IPS-15b (cell line): ENCODE results near the gene UBA5.
A peak's percentile ranks its signal among the peaks of the same experiment; 100 is the strongest.

Experiments used
- H3K27me3 ChIP-seq: one replicate; pipeline ENCODE4 v1.6.1; 2013; ENCODE audit warnings: low read length; ENCODE audit not compliant: control insufficient read depth, insufficient read depth
- H3K36me3 ChIP-seq: one replicate; pipeline ENCODE4 v1.6.1; 2013; ENCODE audit warnings: low read length; ENCODE audit not compliant: control insufficient read depth, insufficient read depth
- H3K4me1 ChIP-seq: one replicate; pipeline ENCODE4 v1.6.1; 2013; ENCODE audit warnings: mild to moderate bottlenecking, low read length; ENCODE audit not compliant: control insufficient read depth, insufficient read depth
- H3K4me3 ChIP-seq: one replicate; pipeline ENCODE4 v1.5.1; 2013; ENCODE audit warnings: low read depth, low read length
- H3K9ac ChIP-seq: one replicate; pipeline ENCODE4 v1.6.1; 2013; ENCODE audit warnings: low read depth, mild to moderate bottlenecking, low read length
- H3K9me3 ChIP-seq: one replicate; pipeline ENCODE4 v1.6.1; 2013; ENCODE audit warnings: mild to moderate bottlenecking, low read length; ENCODE audit not compliant: control insufficient read depth, insufficient read depth

Gene UBA5

DNA sequence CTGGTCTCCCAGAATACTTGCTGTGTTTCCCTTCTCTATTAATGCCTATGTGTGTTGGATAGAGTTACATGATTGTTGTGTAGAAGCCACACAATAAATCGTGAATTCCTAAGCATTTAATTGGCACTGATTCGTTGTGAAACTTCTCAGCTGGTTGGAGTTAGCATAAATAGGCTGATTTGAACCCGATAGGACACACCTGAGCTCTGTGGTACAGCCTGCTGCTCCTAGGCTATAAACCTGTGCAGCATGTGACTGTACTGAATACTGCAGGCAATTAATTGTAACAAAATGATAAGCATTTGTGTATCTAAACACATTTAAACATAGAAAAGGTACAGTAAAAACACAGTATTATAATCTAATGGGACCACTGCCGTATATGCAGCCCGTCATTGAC, 5.4 kb upstream of the UBA5 start:
- Histone ChIP-seq H3K4me3 (no peak overlapping the region), H3K4me1 (no peaks in the 10 kb centered on the region), H3K9ac (no peak overlapping the region), H3K27me3 (no peaks in the 10 kb centered on the region), H3K9me3 (no peaks in the 10 kb centered on the region), H3K36me3 (no peaks in the 10 kb centered on the region)

DNA sequence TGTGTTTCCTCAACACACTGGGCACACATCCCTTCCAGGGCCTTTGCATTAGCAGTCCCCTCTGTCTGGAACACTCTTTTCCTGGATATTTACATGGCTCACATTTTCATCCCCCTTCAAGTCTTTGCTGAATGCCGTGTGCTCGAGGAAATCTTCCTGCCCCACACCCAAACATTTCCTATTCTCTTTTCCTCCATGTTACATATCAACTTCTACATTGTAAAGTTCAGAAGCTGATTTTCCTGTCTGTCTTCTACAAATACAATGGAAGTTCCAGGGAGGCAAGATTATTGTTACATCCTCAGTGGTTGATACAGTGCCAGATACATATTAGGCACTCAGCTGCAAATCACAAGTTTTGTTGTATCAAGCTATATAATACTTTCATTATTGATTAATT, 4.7 kb upstream of the UBA5 start:
- Histone ChIP-seq H3K36me3 (no peaks in the 10 kb centered on the region), H3K4me1 (no peaks in the 10 kb centered on the region), H3K9me3 (no peaks in the 10 kb centered on the region), H3K4me3 (no peak overlapping the region), H3K27me3 (no peaks in the 10 kb centered on the region), H3K9ac (no peak overlapping the region)

DNA sequence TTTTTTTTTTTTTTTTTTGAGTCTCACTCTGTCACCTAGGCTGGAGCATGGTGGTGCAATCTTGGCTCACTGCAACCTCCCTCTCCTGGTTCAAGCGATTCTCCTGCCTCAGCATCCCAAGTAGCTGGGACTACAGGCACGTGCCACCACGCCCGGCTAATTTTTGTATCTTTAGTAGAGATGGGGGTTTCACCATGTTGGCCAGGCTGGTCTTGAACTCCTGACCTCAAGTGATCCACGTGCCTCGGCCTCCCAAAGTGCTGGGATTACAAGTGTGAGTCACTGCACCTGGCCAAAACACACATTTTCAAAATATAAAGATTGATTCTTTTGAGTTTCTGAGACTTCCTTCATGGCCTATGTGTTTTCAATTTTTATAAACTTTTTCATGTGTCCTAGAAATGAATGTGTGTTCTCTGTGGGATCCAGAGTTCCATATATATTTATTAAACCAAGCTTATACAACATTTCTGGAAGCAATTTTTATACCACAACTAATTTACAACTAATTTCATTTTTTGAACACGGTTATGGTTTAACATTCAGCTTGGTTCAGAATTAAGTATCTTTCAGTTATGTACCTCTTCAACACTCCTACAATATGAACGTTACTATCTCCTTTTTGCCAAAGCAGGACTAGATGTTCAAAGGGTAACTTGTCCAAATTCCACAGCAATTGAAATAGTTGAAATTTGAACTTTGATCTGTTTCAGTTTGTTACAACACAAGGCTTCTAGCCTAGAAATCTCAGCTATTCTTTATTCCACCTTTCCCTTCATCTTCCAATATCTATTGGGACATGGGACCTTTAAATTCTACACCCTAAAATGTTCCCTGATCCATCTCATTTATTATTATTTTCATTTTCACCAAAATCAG, 2.0 kb upstream of the UBA5 start:
- no peaks in the 10 kb centered on the region for H3K36me3 ChIP-seq
- H3K4me3 ChIP-seq: peak overlapping the region; percentile 97
- peaks cover 6% of the 10 kb centered on the region for H3K4me1 ChIP-seq
- H3K9ac ChIP-seq: no peak overlapping the region
- H3K27me3 ChIP-seq: no peaks in the 10 kb centered on the region
- H3K9me3 ChIP-seq: no peaks in the 10 kb centered on the region

DNA sequence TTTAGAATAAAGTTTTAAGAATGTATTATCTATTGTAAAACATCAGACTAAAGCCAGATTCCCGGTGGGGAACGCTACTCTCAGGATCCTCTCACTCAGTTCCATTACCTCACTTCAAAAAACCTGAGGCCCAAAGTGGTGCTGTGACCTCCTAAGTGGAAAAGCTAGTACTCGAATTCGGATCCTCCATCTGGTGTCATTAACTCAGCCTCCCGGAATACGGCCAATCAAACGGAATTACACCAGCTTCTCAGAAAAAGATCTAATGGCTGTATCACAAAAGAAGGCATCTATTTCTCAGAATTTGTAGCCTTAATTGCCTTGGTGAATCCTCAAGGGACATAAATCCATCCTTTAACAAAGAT, 1.1 kb upstream of the UBA5 start:
- H3K9ac ChIP-seq: no peak overlapping the region
- H3K36me3 ChIP-seq: no peaks in the 10 kb centered on the region
- no peaks in the 10 kb centered on the region for H3K27me3 ChIP-seq
- peaks cover 6% of the 10 kb centered on the region for H3K4me1 ChIP-seq
- H3K9me3 ChIP-seq: no peaks in the 10 kb centered on the region
- peak overlapping the region; percentile 97 for H3K4me3 ChIP-seq

DNA sequence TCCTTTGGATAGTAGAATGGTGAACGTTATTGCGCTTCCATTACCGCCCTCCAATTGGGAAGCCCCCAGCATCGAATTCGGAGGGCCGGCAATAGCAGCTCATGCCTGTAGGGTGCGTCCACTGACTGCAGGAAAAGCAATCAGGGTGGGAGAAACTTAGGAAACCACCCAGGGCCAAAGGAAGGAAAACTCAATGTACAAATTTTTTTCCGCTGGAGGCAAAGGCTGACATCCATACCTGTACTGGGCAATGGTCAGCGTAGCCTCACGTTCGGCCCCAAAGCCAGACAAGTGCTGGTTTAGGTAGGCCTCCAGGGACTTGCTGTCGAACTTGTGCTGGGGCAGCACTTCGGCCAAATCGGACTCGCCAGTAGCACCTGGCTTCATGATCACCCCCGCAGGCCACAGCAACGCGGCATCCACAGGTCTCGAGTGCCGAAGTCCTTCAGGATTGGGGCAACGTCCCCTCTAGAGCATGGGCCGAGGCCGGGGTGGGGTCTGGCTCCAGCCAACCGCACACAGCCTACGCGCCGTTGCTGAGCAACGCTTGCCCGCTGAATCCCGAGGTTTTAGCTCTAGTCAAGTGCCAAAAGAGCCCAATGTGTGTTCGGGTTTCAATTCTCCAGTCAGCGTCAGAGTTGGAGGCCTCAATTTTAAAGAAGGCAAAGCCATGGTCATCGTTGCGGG, 621 bp upstream of the UBA5 start, which contains the start of gene ACAD11:
Gene ACAD11 (minus strand): TSS at position 445 of the 687 bp plus-strand sequence. CDS start 58 bp downstream, at position 387.
- Histone ChIP-seq H3K9ac (peak within 1 kb of the TSS; percentile 84), H3K36me3 (no peaks in the 10 kb centered on the region), H3K4me1 (peaks cover 6% of the 10 kb centered on the region), H3K9me3 (no peaks in the 10 kb centered on the region), H3K4me3 (peak within 1 kb of the TSS; percentile 97), H3K27me3 (no peaks in the 10 kb centered on the region)

DNA sequence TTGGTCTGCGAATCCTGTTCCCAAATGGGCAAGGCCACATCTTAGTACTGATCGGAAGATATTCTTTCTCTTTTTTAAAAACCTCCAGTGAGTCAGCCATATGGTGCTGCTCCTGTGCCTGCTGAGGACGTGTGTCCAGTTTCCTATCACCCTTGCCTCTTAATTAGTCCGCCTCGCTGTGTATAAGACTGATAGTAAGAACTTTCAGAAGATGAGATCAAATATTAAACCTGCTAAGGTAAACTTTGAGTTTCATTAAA, 612 bp downstream of the UBA5 start:
- Histone ChIP-seq H3K36me3 (no peaks in the 10 kb centered on the region), H3K9me3 (no peaks in the 10 kb centered on the region), H3K4me1 (peaks cover 6% of the 10 kb centered on the region), H3K9ac (peak overlapping the region; percentile 84), H3K4me3 (peak overlapping the region; percentile 97), H3K27me3 (no peaks in the 10 kb centered on the region)

DNA sequence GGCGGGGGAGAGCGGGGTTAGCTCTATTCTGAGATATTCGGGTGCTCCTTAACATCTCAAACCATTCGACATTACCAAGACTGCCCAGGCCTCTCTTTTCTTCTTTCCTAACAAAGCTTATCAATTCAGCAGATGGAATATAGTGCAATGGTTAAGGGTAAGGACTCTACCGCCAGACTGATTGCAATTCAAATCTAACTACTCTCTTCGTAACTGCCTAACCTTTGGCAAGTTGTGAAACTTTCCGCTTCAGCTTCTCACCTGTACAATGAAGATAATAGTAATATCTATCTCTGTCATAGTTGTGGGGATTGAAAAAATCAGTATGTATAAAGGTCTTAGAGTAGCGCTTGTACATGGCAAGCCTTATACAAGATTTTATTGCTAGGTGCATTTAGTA, 972 bp downstream of the UBA5 start:
- Histone ChIP-seq H3K4me1 (peaks cover 6% of the 10 kb centered on the region), H3K4me3 (peak overlapping the region; percentile 97), H3K9me3 (no peaks in the 10 kb centered on the region), H3K27me3 (no peaks in the 10 kb centered on the region), H3K9ac (no peak overlapping the region), H3K36me3 (no peaks in the 10 kb centered on the region)

DNA sequence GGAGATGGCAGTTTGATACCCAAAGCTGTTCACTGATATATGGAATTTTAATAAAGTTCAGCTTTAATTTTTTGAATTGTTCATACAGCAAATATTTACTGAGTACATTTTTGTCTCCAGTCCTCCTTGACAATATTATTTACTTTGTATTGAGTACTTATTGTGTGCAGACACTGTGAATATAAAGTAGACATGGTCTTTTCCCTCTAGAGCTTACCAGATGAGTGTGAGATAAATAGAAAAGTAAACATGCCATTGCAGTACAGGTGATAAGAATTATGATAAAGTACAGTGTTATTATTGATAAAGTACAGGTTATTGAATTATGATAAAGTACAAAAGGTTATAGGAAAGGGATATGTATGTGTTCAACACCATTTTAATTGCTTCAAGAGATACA, 2.1 kb downstream of the UBA5 start:
- Histone ChIP-seq H3K27me3 (no peaks in the 10 kb centered on the region), H3K9ac (no peak overlapping the region), H3K4me3 (no peak overlapping the region), H3K9me3 (no peaks in the 10 kb centered on the region), H3K4me1 (peaks cover 6% of the 10 kb centered on the region), H3K36me3 (peaks cover 3% of the 10 kb centered on the region)

DNA sequence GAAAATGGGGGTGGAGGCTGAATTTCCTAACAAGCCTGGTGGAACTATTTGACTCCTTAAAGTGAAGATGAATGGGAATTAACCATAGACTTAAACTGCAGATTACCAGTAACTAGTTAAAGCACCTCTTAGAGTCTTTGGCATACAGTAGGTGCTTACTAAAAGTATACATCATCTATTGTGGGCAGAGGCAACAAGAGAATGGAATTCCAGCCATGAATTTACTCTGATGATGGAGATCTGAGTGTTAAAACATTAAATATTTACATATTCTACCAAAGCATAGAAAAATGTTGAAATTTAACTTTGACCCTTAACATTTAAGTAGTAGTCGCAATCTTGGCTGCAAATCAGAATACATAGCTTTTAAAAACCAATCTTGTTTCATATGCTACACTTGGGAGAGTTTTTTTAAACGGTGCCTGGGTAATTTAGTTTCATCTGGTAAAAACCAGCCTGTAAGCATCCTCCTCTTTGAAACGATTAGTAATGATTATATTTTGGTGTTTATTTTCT, 5.2 kb downstream of the UBA5 start:
- H3K9me3 ChIP-seq: no peaks in the 10 kb centered on the region
- H3K36me3 ChIP-seq: peaks cover 6% of the 10 kb centered on the region
- no peak overlapping the region for H3K4me3 ChIP-seq
- H3K27me3 ChIP-seq: no peaks in the 10 kb centered on the region
- peaks cover 6% of the 10 kb centered on the region for H3K4me1 ChIP-seq
- no peak overlapping the region for H3K9ac ChIP-seq

DNA sequence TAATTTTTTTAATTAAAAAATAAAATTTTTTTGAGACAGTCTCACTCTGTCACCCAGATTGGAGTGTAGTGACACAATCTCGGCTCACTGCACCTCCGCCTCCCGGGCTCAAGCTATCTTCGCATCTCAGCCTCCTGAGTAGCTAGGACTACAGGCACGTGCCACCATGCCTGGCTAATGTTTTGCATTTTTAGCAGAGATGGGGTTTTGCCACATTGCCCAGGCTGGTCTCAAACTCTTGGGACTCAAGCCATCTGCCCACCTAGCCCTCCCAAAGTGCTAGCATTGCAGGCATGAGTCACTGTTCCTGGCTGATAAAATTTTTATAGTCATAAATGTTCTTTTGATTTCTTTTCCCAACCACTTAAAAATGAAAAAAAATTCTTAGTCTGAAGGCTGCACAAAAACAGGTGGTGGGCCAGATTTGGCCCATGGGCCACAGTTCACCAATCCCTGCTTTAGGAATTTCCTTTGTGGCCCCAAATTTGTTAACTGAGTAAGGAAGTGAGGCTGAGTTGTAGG, 9.2 kb downstream of the UBA5 start:
- H3K9me3 ChIP-seq: no peaks in the 10 kb centered on the region
- peaks cover 6% of the 10 kb centered on the region for H3K36me3 ChIP-seq
- H3K4me3 ChIP-seq: no peak overlapping the region
- H3K4me1 ChIP-seq: no peaks in the 10 kb centered on the region
- no peak overlapping the region for H3K9ac ChIP-seq
- H3K27me3 ChIP-seq: no peaks in the 10 kb centered on the region

DNA sequence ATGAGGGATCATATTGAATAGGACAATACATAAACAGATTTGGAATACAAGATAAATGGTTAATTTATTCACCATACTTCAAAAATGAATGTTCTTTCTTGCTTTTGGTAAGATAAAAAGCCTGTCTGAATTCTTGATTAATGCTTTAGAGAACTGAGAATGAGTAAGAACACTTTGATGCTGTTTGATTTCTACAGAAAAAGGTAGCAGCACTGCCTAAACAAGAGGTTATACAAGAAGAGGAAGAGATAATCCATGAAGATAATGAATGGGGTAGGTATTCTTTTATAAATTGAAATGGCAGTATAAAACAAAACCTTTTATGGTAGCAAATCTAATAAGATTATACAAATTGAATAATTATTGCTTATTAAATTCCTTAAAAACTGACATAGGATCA, 15.3 kb downstream of the UBA5 start:
- no peaks in the 10 kb centered on the region for H3K27me3 ChIP-seq
- no peak overlapping the region for H3K9ac ChIP-seq
- no peaks in the 10 kb centered on the region for H3K36me3 ChIP-seq
- no peaks in the 10 kb centered on the region for H3K9me3 ChIP-seq
- no peaks in the 10 kb centered on the region for H3K4me1 ChIP-seq
- no peak overlapping the region for H3K4me3 ChIP-seq

DNA sequence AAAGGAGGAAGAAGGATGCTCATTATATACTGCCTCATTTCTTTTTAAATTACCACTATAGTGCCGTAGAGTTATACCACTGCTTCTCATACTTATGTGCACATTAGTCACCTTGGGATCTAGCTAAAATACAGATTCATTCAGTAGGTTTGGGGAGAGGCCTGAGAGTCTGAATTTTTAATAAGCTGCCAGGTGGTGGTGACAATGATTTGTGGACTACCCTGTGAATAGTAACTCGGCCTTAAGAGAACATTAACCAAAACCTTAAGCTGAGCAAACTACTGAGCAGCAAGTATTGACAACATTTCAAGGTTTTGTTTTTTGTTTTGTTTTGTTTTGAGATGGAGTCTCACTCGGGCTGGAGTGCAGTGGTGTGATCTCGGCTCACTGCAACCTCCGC, 19.8 kb downstream of the UBA5 start:
- Histone ChIP-seq H3K27me3 (no peaks in the 10 kb centered on the region), H3K9ac (no peak overlapping the region), H3K9me3 (no peaks in the 10 kb centered on the region), H3K36me3 (no peaks in the 10 kb centered on the region), H3K4me1 (no peaks in the 10 kb centered on the region), H3K4me3 (no peak overlapping the region)
